ENCODE results near the gene FRRS1L. TPM values are rescaled to one million over a fixed set of nuclear protein-coding genes. Genes with fewer than 3 reads are reported as not detected.

FRRS1L gene
- total and polyA plus RNA-seq, 2 of the 13 experiments (the other 11 are each of a cell fraction or from before 2014, with no cell fraction given): 0.02 to 0.03 TPM

- no peak for TF ChIP-seq IRX3 (CRISPR knock-in tag; IDR thresholded peaks at IDR 0.05; ENCODE audit: borderline replicate concordance, low read depth)
- TF ChIP-seq RFX5 (IDR thresholded peaks at IDR 0.05; ENCODE audit: low read depth, low read length): no peak
- TF ChIP-seq ARNTL (CRISPR knock-in tag; IDR thresholded peaks at IDR 0.05): 0 out of 2 replicates have a peak, but pooled peaks have one; percentile 15
- TF ChIP-seq ZNF704 (CRISPR knock-in tag; IDR thresholded peaks at IDR 0.05; ENCODE audit: borderline replicate concordance): no peak
- TF ChIP-seq ZBTB39 (CRISPR knock-in tag; IDR thresholded peaks at IDR 0.05): no peak
- no peak for TF ChIP-seq ZKSCAN5 (CRISPR knock-in tag; IDR thresholded peaks at IDR 0.05)
- TF ChIP-seq PHF5A (CRISPR knock-in tag; IDR thresholded peaks at IDR 0.05; ENCODE audit: low read depth, unreplicated experiment): peak; percentile 42
- TF ChIP-seq ZNF501 (CRISPR knock-in tag; IDR thresholded peaks at IDR 0.05): peak; percentile 47; the same call in 1 of the 2 replicates
- no peak for TF ChIP-seq RORA (CRISPR knock-in tag; IDR thresholded peaks at IDR 0.05)
- TF ChIP-seq SALL1 (CRISPR knock-in tag; IDR thresholded peaks at IDR 0.05): peak; percentile 25; the same call in 1 of the 2 replicates
- no peak for TF ChIP-seq HNF4G (IDR thresholded peaks at IDR 0.05; ENCODE audit: borderline replicate concordance, low read depth, low read length)
- no peak for TF ChIP-seq HNF4G (CRISPR knock-in tag; IDR thresholded peaks at IDR 0.05; ENCODE audit: borderline replicate concordance, low read depth)
- peak; percentile 45; the same call in 1 of the 2 replicates for TF ChIP-seq ZBTB7B (CRISPR knock-in tag; IDR thresholded peaks at IDR 0.05)
- TF ChIP-seq RBM39 (IDR thresholded peaks at IDR 0.05; ENCODE audit: low read depth, low read length, poor library complexity, severe bottlenecking): no peak
- TF ChIP-seq ARID3A (IDR thresholded peaks at IDR 0.05; ENCODE audit: low read depth, low read length): 0 out of 2 replicates have a peak, but pooled peaks have one; percentile 5
- 0 out of 2 replicates have a peak, but pooled peaks have one; percentile 21 for TF ChIP-seq SP2 (CRISPR knock-in tag; IDR thresholded peaks at IDR 0.05)
These were observed 16.1 kb upstream of the FRRS1L start (continued) for GRCh38 chr9:109182940-109183798.

Data from HepG2 (cell line).